ENCODE results near the gene RUNDC3A. TPM values are rescaled to one million over a fixed set of nuclear protein-coding genes. Genes with fewer than 3 reads are reported as not detected.
A peak's percentile ranks its signal among the peaks of the same experiment; 100 is the strongest.

The RUNDC3A gene
- total and polyA plus RNA-seq, 2 of the 13 experiments (the other 11 are each of a cell fraction or from before 2014, with no cell fraction given): 0.25 TPM; not detected in 1

GRCh38 chr17:44354582-44355561 lies 46.5 kb downstream of the RUNDC3A start (continued):
- TF ChIP-seq ZFP90 (CRISPR knock-in tag; IDR thresholded peaks at IDR 0.05; ENCODE audit: borderline replicate concordance) (0 out of 2 replicates have a peak, but pooled peaks have one; percentile 40), MTA1 (CRISPR knock-in tag; IDR thresholded peaks at IDR 0.05; ENCODE audit: borderline replicate concordance) (no peak), ZNF687 (CRISPR knock-in tag; IDR thresholded peaks at IDR 0.05) (peak; percentile 82), BRCA1 (CRISPR knock-in tag; IDR thresholded peaks at IDR 0.05) (no peak), ZNF792 (CRISPR knock-in tag; IDR thresholded peaks at IDR 0.05) (peak; percentile 43; the same call in 1 of the 2 replicates), ATAD3A (CRISPR knock-in tag; IDR thresholded peaks at IDR 0.05) (no peak), STAT6 (CRISPR knock-in tag; IDR thresholded peaks at IDR 0.05; ENCODE audit: borderline replicate concordance) (no peak), XRCC5 (optimal IDR thresholded peaks at IDR 0.05; ENCODE audit: low read length) (peak; percentile 86), ATF5 (CRISPR knock-in tag; IDR thresholded peaks at IDR 0.05; ENCODE audit: low read depth) (no peak), ZNF280B (CRISPR knock-in tag; IDR thresholded peaks at IDR 0.05; ENCODE audit: borderline replicate concordance) (no peak), ZBTB46 (CRISPR knock-in tag; IDR thresholded peaks at IDR 0.05; ENCODE audit: borderline replicate concordance) (no peak), ZFAT (CRISPR knock-in tag; conservative IDR thresholded peaks at IDR 0.05) (0 out of 2 replicates have a peak, but pooled peaks have one; percentile 49), GATAD2A (CRISPR knock-in tag; IDR thresholded peaks at IDR 0.05) (no peak), POLR2AphosphoS2 (IDR thresholded peaks at IDR 0.05; ENCODE audit: low read depth, low read length) (no peak), ZBTB43 (CRISPR knock-in tag; conservative IDR thresholded peaks at IDR 0.05) (no peak)
